ENCODE data around the gene ATF6B. TPM values are rescaled to one million over a fixed set of nuclear protein-coding genes. Genes with fewer than 3 reads are reported as not detected.
A peak's percentile ranks its signal among the peaks of the same experiment; 100 is the strongest.

ATF6B gene
- total and polyA plus RNA-seq, 2 of the 13 experiments (the other 11 are each of a cell fraction or from before 2014, with no cell fraction given) = 18.1 to 44.0 TPM

- TF ChIP-seq ZNF407 (CRISPR knock-in tag; IDR thresholded peaks at IDR 0.05; ENCODE audit: not compliant biosample characterization) (peak; percentile 42), SIX4 (CRISPR knock-in tag; IDR thresholded peaks at IDR 0.05) (no peak), ZMYM3 (CRISPR knock-in tag; IDR thresholded peaks at IDR 0.05) (no peak), HOXA3 (CRISPR knock-in tag; IDR thresholded peaks at IDR 0.05) (peak; percentile 56), ZNF770 (CRISPR knock-in tag; IDR thresholded peaks at IDR 0.05) (peak; percentile 15; the same call in 1 of the 2 replicates), NR2F1 (CRISPR knock-in tag; IDR thresholded peaks at IDR 0.05) (peak in 1 of 2 experiments; percentile 14; a peak in 1 of 4 replicates), HIVEP1 (CRISPR knock-in tag; IDR thresholded peaks at IDR 0.05) (no peak), E2F1 (CRISPR knock-in tag; IDR thresholded peaks at IDR 0.05) (peak; percentile 60; the same call in 1 of the 2 replicates), SP4 (CRISPR knock-in tag; IDR thresholded peaks at IDR 0.05) (peak; percentile 53; the same call in 1 of the 2 replicates), PAF1 (CRISPR knock-in tag; IDR thresholded peaks at IDR 0.05) (no peak), ZSCAN25 (CRISPR knock-in tag; IDR thresholded peaks at IDR 0.05) (peak; percentile 65; the same call in 1 of the 2 replicates), ZNF644 (CRISPR knock-in tag; IDR thresholded peaks at IDR 0.05; ENCODE audit: low read depth) (peak; percentile 40; the same call in 1 of the 2 replicates), PATZ1 (CRISPR knock-in tag; IDR thresholded peaks at IDR 0.05) (peak; percentile 47; the same call in 1 of the 2 replicates), MED13 (CRISPR knock-in tag; IDR thresholded peaks at IDR 0.05) (peak; percentile 72; the same call in 1 of the 2 replicates), MZF1 (CRISPR knock-in tag; IDR thresholded peaks at IDR 0.05; ENCODE audit: borderline replicate concordance) (no peak)
These were observed 9.0 kb downstream of the ATF6B start (continued) for GRCh38 chr6:32118782-32119628.

Measured in HepG2 (cell line).